ENCODE results near the gene THRAP3. TPM values are rescaled to one million over a fixed set of nuclear protein-coding genes. Genes with fewer than 3 reads are reported as not detected.
"Not testable (repeated sequence)": the region's sequence is repeated elsewhere in the genome, so short reads cannot be mapped to it uniquely, and the experiment has no call there.

Gene THRAP3
- total RNA-seq, 1 donor from 2014 or later, result 119 TPM

DNA sequence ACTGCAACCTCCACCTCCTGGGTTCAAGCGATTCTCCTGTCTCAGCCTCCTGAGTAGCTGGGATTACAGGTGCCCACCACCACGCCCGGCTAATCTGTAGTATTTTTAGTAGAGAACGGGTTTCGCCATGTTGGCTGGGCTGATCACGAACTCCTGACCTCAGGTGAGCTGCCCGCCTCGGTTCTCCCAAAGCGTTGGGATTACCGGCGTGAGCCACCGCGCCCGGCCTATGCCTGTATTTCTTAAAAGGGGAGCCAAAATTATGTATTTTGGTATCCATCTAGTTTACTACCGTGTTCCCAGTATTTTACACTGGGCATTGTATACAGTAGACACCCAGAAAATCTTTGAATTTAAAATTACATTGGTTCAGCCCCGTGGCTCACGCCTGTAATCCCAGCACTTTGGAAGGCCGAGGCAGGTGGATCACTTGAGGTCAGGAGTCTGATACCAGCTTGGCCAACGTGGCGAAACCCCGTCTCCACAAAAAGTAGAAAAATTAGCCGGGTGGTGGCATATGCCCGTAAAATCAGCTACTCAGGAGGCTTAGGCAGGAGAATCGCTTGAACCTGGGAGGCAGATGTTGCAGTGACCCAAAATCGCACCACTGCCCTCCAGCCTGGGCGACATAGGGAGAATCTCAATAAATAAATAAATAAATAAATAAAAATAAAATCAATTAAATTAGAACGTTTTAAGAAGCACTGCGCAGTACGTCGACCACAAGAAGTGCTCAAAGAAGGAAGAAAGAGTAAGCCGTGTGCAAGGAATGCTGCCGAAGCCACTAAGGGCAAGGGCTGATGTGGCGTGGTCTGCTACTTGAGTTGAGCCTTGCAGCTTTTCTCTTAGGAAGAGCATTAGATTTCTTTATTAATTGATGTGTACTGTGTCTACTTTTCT is 1.5 kb upstream of the THRAP3 start:
- H3K27ac Mint-ChIP-seq (ENCODE audit: unreplicated experiment), result peak overlapping the region; percentile 99
- H3K9me3 Mint-ChIP-seq (ENCODE audit: unreplicated experiment), result peaks cover 10% of the 10 kb centered on the region
- DNase-seq, result no peak
- H3K36me3 Mint-ChIP-seq (ENCODE audit: unreplicated experiment), result no peaks in the 10 kb centered on the region
- peaks cover 2% of the 10 kb centered on the region for H3K27me3 Mint-ChIP-seq (ENCODE audit: unreplicated experiment)
- TF ChIP-seq, protein P1, sequence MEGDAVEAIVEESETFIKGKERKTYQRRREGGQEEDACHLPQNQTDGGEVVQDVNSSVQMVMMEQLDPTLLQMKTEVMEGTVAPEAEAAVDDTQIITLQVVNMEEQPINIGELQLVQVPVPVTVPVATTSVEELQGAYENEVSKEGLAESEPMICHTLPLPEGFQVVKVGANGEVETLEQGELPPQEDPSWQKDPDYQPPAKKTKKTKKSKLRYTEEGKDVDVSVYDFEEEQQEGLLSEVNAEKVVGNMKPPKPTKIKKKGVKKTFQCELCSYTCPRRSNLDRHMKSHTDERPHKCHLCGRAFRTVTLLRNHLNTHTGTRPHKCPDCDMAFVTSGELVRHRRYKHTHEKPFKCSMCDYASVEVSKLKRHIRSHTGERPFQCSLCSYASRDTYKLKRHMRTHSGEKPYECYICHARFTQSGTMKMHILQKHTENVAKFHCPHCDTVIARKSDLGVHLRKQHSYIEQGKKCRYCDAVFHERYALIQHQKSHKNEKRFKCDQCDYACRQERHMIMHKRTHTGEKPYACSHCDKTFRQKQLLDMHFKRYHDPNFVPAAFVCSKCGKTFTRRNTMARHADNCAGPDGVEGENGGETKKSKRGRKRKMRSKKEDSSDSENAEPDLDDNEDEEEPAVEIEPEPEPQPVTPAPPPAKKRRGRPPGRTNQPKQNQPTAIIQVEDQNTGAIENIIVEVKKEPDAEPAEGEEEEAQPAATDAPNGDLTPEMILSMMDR (IDR thresholded peaks at IDR 0.05; ENCODE audit: partially characterized antibody, unreplicated experiment), result no peak
- peak overlapping the region; percentile 99 for H3K4me3 Mint-ChIP-seq (ENCODE audit: unreplicated experiment)
- H3K4me1 Mint-ChIP-seq (ENCODE audit: low read depth, unreplicated experiment), result peaks cover 24% of the 10 kb centered on the region

DNA sequence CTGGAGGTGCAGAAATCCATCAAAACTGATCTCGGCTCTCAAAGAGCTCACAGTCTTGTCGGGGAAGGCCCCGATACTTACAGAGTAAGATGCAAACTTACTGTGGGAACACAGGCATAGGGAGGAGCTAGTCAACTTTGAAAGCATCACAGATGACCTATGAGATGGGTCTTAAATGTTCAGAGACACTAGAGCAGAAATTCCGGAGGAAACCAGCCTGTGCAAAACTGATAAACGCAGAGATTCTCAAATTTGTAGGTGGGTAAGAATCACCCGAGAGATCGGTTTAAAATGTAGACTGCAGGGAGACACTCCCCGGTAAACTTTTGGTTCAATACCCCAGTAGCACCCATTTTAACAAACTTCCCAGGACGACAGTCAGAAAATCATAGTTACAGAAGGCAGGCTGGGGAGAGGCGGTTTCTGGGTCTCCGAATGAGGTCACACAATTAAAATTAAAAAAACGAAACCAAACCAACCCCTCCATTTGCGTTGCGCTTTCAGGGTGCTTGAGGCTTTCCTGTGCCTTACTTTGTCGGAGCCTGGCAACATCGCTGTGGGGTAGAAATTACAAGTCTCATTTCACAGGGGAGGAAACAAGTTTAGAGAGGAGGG is 755 bp upstream of the THRAP3 start:
- H3K27ac Mint-ChIP-seq (ENCODE audit: unreplicated experiment), result peak overlapping the region; percentile 99
- TF ChIP-seq, protein P1 (IDR thresholded peaks at IDR 0.05; ENCODE audit: partially characterized antibody, unreplicated experiment), result no peak

DNA sequence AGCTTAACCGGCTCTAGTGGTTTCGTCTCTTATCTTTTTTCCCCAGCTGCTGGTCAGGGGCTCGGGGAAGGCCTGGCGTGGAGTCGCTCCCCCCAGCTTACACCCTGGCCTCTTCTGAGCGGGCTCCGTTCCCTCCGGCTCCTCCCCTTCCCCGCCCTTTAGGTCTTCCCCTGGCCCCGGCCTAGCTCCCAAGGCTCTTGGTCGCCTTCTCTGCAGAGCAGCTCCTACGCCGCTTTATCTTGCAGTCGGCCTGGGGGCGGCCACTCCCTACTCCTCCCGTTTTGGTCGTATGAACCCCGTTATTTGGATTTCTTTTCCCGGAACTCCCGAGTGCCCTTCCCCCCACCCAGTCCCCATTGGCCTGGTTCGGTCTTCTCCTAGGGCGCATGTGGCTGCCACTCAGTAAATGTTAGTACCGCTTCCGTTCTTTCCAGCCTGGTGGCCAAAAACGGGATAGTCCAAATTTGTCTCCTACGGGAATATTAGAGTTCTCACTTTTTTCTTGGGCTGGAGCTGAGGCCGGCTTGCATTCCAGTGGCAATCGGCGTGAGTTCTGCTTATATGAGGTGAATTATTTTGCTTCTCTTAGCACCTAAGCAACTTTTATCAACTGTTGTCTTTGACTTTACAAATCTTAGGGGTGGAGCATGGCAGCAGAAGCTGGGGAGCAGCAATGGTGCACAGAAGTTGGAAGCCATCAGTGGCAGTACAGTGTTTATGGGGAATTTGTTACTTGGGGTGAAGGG is 467 bp downstream of the THRAP3 start:
- peaks cover 24% of the 10 kb centered on the region for H3K4me1 Mint-ChIP-seq (ENCODE audit: low read depth, unreplicated experiment)
- peak overlapping the region; percentile 99 for H3K4me3 Mint-ChIP-seq (ENCODE audit: unreplicated experiment)
- H3K27ac Mint-ChIP-seq (ENCODE audit: unreplicated experiment), result peak overlapping the region; percentile 99
- TF ChIP-seq, protein P1 (IDR thresholded peaks at IDR 0.05; ENCODE audit: partially characterized antibody, unreplicated experiment), result peak; percentile 79
- peaks cover 10% of the 10 kb centered on the region for H3K9me3 Mint-ChIP-seq (ENCODE audit: unreplicated experiment)
- DNase-seq, result peak; percentile 77
- no peaks in the 10 kb centered on the region for H3K36me3 Mint-ChIP-seq (ENCODE audit: unreplicated experiment)
- peaks cover 2% of the 10 kb centered on the region for H3K27me3 Mint-ChIP-seq (ENCODE audit: unreplicated experiment)

More for the DNA sequence above, 755 bp upstream of the THRAP3 start:
- H3K27me3 Mint-ChIP-seq (ENCODE audit: unreplicated experiment), result peaks cover 2% of the 10 kb centered on the region
- H3K9me3 Mint-ChIP-seq (ENCODE audit: unreplicated experiment), result peaks cover 10% of the 10 kb centered on the region
- no peaks in the 10 kb centered on the region for H3K36me3 Mint-ChIP-seq (ENCODE audit: unreplicated experiment)
- peaks cover 24% of the 10 kb centered on the region for H3K4me1 Mint-ChIP-seq (ENCODE audit: low read depth, unreplicated experiment)
- no peak for DNase-seq
- peak overlapping the region; percentile 99 for H3K4me3 Mint-ChIP-seq (ENCODE audit: unreplicated experiment)

DNA sequence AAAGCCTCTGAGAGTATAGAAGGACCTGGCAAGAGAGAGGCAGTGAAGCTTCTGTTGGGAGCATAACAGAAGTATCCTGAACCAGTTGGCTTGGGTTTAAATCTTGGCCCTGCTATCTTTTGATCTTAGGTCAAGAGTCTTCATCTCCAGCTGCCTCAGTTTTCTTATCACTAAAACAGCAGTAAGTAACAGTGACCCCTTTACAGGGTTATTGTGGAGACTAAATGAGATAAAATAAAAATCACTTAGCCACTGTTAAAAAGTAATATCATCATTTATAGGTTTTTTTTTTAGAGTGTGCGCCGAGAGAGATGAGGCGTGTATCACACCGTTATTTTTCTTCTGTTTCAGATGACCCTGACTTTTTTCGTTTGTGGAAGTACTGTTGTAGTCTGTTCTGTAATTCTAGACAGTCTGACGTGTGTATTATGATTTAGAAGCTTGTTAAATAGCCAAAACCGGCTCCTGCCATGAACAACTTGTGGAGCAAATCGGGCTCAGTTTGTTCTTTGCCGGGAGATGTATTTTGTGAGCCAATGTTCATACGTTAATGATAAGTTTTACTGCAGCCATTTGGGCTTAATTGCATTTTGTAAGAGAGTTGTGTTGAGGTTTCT is 1.1 kb downstream of the THRAP3 start:
- peak overlapping the region; percentile 99 for H3K27ac Mint-ChIP-seq (ENCODE audit: unreplicated experiment)
- H3K4me1 Mint-ChIP-seq (ENCODE audit: low read depth, unreplicated experiment), result peaks cover 24% of the 10 kb centered on the region
- H3K9me3 Mint-ChIP-seq (ENCODE audit: unreplicated experiment), result peaks cover 10% of the 10 kb centered on the region
- TF ChIP-seq, protein P1 (IDR thresholded peaks at IDR 0.05; ENCODE audit: partially characterized antibody, unreplicated experiment), result no peak
- H3K4me3 Mint-ChIP-seq (ENCODE audit: unreplicated experiment), result peak overlapping the region; percentile 99
- peaks cover 2% of the 10 kb centered on the region for H3K27me3 Mint-ChIP-seq (ENCODE audit: unreplicated experiment)
- DNase-seq, result no peak
- H3K36me3 Mint-ChIP-seq (ENCODE audit: unreplicated experiment), result no peaks in the 10 kb centered on the region

DNA sequence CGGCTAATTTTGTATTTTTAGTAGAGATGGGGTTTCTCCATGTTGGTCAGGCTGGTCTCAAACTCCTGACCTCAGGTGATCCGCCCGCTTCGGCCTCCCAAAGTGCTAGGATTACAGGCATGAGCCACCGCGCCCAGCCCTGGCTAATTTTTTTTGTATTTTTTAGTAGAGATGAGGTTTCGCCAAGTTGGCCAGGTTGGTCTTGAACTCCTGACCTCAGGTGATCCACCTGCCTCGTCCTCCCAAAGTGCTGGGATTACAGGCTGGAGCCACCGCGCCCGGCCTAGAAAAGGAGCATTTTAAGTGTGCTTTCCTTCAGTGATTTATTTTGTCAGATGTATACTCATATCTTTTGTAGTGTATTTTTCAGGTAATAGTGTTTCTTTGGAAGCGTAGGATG is 6.0 kb downstream of the THRAP3 start:
- H3K4me1 Mint-ChIP-seq (ENCODE audit: low read depth, unreplicated experiment), result peaks cover 13% of the 10 kb centered on the region
- H3K36me3 Mint-ChIP-seq (ENCODE audit: unreplicated experiment); H3K9me3 Mint-ChIP-seq (ENCODE audit: unreplicated experiment); H3K27me3 Mint-ChIP-seq (ENCODE audit: unreplicated experiment); H3K27ac Mint-ChIP-seq (ENCODE audit: unreplicated experiment); DNase-seq; H3K4me3 Mint-ChIP-seq (ENCODE audit: unreplicated experiment): not testable (repeated sequence)

Data from glutamatergic neuron (in vitro differentiated cells).